COR-L47 (cell line): ENCODE measurements around the gene CTIF.
"Not testable (repeated sequence)": the region's sequence is repeated elsewhere in the genome, so short reads cannot be mapped to it uniquely, and the experiment has no call there.

Experiments
- DNase-seq: peaks from one replicate; lab custom pipeline; 2025; lab: John Stamatoyannopoulos, UW

Gene CTIF

GRCh38 chr18:48803951-48804855 lies 265.4 kb downstream of the CTIF start:
- DNase-seq = no peak

- DNase-seq = no peak
Measured at GRCh38 chr18:48804856-48805610, 266.2 kb downstream of the CTIF start.

GRCh38 chr18:48805826-48806535 lies 267.1 kb downstream of the CTIF start:
- no peak for DNase-seq

- no peak for DNase-seq
Measured at GRCh38 chr18:48806551-48807261, 267.9 kb downstream of the CTIF start.

GRCh38 chr18:48808476-48808875 lies 269.6 kb downstream of the CTIF start:
- DNase-seq = no peak

GRCh38 chr18:48809365-48809764 lies 270.5 kb downstream of the CTIF start:
- DNase-seq = no peak

GRCh38 chr18:48810805-48811204 lies 272.0 kb downstream of the CTIF start:
- DNase-seq = no peak

GRCh38 chr18:48811401-48811800 lies 272.6 kb downstream of the CTIF start:
- no peak for DNase-seq

GRCh38 chr18:48811977-48812451 lies 273.2 kb downstream of the CTIF start:
- not testable (repeated sequence) for DNase-seq

GRCh38 chr18:48813321-48813720 lies 274.5 kb downstream of the CTIF start:
- DNase-seq = no peak

GRCh38 chr18:48813833-48814489 lies 275.1 kb downstream of the CTIF start:
- DNase-seq = no peak

- DNase-seq = no peak
Measured at GRCh38 chr18:48814490-48815178, 275.8 kb downstream of the CTIF start.

GRCh38 chr18:48815179-48815515 lies 276.3 kb downstream of the CTIF start:
- DNase-seq = no peak

GRCh38 chr18:48815581-48816324 lies 276.9 kb downstream of the CTIF start:
- no peak for DNase-seq

- DNase-seq = no peak
Measured at GRCh38 chr18:48816554-48816953, 277.7 kb downstream of the CTIF start.

- no peak for DNase-seq
Measured at GRCh38 chr18:48817021-48817461, 278.2 kb downstream of the CTIF start.

GRCh38 chr18:48818329-48819254 lies 279.8 kb downstream of the CTIF start:
- DNase-seq = no peak

- no peak for DNase-seq
Measured at GRCh38 chr18:48819276-48819675, 280.4 kb downstream of the CTIF start.
